GM11168 (cell line): Measurements from ENCODE around the gene CDH13.

Experiments
- in situ Hi-C: fragments of 300-500 bp; cut with MboI; formaldehyde crosslinking; loops from one replicate; pipeline ENCODE4 v1.12.0; 2022; ENCODE audit warnings: low sequenced_read_pairs; ENCODE audit not compliant: unreplicated experiment

CDH13 gene

DNA sequence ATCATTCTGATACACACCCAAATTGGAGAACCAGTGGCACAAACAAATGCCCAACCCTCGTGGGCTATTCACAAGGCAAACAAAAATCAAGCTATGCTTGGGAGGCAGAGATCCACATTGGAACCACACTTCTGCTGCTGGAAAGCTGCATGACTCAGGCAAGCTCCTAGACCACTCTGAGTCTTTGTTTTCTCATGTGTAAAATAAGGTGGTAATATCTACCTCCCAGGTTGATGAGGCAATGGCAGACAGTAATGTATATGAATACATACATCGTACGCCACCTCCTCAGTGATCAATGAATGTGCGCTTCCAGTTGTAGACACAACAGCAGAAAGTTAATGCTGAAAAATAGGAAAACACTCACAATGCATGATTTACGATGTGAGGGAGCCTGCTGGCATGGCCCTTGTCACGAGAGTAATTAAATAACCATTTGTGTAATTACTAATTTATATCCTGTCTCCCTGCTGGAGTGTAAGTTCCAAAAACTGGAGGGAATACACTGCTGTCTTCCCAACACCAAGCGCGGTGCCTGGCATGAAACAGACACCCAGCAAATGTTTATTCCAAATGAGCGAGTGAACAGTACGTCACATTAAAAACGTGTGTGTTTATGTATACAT lies 1111.1 kb downstream of the CDH13 start:
- in situ Hi-C loops, result no loop called here

- in situ Hi-C loops, result no loop called here
Observed at GRCh38 chr16:83738923-83739503, 1112.2 kb downstream of the CDH13 start.

GRCh38 chr16:83742124-83742899 lies 1115.5 kb downstream of the CDH13 start:
- in situ Hi-C loops, result no loop called here

DNA sequence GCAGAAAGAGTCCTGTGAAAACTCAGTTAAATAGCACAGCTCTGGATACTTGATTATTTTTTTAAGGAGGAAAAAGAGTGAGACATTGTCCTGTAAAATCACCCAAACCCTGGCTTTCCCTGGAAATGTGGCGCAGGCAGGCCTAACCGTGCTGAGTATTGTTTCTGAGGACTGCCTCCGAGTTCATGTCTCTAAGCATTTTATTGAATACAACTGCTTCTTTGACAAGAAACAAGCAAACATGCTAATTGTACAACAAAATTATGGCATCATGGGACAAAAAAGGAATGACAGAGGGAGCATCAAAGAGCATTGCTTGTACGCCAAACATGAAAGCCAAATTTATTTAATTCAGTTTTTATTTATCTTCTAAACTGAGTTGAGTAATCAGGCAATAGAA lies 1116.5 kb downstream of the CDH13 start:
- in situ Hi-C loops, result no loop called here

- in situ Hi-C loops, result no loop called here
Observed at GRCh38 chr16:83743720-83744119, 1117.0 kb downstream of the CDH13 start.

DNA sequence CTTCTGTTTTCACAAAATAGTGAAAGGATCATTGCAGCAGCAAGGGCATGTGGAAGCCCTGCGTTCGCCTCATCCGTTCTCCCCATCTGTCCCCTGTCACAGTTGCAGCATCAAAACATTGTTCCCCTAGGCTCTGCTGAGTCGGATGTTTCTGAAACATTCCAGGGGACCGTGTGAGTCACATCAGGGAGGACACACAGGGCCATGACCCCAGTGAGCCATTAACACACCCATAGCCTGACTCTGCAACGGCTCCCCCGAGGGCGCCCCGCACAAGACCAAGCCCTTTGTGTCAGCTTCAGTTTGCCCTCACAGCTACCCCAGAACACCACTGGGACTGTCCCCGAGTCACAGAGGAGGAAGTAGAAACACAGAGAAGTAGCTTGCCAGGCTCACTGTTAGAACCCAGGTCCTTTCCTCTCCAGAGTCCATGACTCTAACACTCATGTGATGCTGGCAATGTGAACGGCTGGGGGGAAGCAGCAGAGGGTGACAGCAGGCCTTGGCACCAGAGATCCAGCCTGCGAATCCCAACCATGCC lies 1117.7 kb downstream of the CDH13 start:
- in situ Hi-C loops, result no loop called here

DNA sequence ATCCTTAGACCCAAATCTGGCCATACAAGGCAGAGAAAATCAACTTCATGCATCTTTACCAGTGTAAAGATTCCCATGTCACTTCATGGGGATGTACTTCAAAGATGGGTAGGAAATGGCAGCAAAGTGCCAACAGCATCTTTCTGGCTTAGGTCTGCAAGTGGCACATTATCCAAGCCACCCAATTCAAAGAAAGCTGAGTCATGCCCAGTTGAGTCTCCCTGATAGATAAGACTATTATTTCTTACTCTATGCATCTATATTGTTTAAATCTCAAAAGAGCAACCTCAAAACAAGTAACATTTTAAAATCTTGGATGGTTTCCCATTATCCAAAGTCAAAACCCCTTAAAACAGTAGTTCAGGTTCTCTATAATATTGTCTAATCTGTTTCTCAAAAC lies 1119.8 kb downstream of the CDH13 start:
- in situ Hi-C loops, result no loop called here

- in situ Hi-C loops, result no loop called here
Observed at GRCh38 chr16:83747936-83748335, 1121.2 kb downstream of the CDH13 start.

DNA sequence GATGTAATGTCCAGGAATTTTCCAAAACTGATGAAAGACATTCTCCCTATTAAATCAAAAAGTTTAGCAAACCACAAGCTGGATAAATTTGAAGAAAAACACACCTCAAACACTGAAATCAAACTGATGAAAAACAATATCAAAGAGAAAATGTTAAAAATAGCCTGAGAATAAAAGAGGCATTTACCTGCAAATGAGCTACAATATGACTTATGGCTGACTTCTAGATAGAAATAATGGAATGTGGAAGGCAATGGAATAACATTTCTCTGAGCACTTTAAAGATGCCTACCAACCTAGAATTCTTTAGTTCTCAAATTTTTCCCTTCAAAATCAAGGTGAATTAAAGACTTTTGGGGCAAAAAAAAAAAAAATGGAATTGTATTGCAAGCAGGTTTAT lies 1128.6 kb downstream of the CDH13 start:
- in situ Hi-C loops, result no loop called here

- in situ Hi-C loops, result no loop called here
Observed at GRCh38 chr16:83762141-83762991, 1135.6 kb downstream of the CDH13 start.

DNA sequence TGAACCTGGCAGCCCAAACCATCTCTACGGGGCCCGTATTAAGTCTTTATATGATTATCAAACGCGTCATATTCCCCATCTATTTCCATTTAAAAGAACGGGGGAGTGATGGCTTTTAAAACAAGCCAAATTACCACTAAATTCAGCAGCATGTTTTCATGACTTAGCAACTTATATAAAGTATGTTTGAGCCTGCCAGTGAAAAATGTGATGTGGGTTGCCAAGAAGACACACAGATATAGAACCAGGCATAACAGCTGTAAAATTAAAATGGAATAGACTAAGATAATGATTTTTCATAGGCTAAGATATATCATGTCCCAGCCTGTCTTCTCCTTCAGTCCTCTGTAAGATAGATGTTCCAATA lies 1136.2 kb downstream of the CDH13 start:
- in situ Hi-C loops, result no loop called here

DNA sequence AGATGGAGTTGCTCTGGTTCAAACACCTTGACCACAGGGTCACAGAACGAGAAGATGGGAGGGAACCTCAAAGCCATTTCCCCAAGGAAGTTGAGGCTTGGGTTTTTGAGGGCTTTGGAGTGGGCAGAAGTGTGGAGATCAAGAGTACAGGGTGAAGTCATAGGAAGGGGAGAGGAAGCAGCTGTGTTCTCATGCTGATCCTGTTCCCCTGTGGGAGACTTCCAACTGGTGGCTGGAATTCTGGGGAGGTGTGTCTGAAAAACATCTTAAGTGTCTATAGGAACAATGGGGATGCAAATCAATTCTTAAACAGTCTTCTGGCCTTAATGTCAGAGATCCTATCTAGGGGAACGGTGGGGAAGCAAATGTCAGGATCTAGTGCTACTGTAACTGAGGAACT lies 1142.2 kb downstream of the CDH13 start:
- in situ Hi-C loops, result no loop called here

DNA sequence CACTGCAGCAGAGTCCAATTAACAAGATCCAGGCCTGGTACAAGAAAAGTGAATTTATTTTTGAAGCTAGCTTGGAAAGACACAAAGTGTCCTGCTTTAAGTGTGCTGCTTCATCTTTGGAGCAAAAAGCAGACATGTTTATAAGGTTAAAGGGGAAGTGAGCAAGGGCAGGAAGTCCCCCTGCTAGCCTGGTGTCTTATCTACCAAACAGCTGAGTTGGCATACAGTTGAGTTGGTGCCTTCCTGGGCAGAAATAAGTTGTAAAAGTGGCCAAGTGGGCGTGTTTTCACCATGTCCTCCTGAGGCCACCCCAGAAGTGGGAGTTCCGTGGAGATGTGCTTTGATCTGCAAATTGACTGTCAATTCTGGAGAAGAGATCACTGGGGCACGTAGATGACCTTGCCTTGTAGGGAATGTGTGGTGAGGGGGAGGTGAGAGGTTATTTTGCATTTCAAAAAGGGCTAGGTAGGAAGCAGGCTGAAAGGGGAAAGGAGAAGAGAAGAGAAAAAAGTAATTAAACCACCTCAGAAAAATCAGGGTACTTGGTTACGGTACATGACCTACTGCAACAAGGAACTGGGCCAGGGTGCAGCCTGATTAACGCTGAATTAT lies 1142.7 kb downstream of the CDH13 start:
- in situ Hi-C loops, result no loop called here

DNA sequence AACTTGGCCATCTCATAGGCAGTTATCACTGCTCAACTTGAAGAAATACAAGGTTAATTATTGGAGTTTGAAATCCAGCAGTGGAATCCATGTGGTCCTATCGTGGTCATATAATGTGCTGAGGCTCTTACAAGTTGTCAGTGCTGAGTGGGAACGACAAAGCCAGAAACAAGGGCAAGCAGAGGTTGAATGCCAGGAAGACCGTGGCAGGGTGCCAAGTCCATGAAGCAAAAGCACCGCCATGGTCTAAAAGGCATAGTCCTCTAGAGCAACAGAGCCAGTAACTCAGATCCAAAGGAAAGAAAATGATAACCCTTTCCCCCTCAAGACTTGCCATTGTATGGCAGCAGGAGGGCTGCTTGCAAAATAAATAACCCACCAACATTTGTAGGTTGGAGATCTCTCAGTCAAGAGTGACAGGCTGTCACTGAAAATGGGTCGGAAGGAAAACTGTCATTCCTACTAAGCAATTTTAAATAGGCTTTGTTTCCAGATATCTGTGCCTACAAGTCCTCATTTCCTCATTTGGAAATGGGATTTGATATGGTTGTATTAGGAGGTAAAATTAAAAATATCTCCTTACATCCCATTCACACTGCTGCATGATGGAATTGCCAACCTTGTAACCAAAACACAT lies 1144.7 kb downstream of the CDH13 start:
- in situ Hi-C loops, result no loop called here

DNA sequence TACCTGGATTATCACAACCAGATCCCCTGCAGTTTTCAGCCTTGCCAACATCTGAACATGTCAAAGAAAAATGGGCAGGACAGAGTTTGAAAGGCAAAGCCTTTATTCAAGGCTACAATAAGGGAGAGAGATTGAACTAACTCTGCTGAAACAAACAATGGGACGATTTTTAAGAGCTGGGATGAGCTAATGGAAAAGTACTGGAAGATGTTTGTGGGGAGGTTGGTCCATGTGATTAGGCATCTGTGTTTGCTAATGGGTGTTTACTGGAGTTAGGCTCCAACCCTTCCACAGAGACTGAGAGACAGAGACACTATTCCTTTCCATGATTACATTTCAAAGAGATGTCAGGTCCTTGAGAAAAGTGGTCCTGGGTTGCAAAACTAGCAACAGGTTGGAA lies 1146.0 kb downstream of the CDH13 start:
- in situ Hi-C loops, result no loop called here

DNA sequence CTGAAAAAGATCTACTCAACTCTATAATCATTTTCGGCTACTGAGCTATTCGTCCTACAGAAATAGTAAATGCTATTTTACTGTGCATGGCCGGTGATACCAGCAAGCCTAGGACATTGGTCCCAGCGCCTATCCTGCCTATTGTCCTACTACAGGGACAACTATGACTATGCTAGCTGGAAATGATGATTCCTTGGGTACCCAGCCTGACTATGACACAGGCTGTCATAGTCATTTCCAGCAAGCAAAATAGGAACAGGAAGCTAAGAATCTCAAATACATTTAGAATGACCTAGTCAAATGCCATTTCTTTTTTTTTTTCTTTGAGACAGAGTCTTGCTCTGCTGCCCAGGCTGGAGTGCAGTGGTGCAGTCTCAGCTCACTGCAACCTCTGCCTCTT lies 1147.3 kb downstream of the CDH13 start:
- in situ Hi-C loops, result no loop called here

- in situ Hi-C loops, result no loop called here
Observed at GRCh38 chr16:83776944-83777343, 1150.2 kb downstream of the CDH13 start.

DNA sequence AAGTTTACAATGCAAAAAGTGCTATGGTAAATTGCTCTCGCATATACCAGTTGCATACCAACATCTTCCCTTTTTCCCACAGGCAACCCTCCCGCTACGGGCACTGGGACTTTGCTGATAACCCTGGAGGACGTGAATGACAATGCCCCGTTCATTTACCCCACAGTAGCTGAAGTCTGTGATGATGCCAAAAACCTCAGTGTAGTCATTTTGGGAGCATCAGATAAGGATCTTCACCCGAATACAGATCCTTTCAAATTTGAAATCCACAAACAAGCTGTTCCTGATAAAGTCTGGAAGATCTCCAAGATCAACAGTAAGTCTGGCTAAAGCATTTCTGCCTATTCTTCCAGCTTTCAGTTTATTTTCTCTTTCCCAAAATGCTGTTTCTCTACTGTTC lies 1153.1 kb downstream of the CDH13 start:
- in situ Hi-C loops, result no loop called here

DNA sequence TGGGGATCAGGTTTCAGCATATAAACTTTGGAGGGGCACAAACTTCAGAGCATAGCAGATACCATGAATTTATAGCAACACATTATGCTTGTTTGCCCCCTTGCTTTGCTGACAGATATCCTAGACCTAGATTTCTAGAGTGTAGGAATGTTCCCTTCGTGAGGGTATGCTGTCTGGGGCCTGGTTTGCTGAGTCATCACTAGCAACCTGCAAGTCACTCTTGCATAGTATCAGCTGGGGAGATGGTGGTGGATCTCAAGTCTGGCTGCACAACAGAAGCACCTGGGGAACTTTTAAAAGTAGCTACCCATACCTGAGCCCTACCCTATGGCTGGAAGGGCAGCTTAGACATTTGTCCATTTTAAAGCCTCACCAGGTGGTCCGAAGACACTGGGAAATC lies 1158.7 kb downstream of the CDH13 start:
- in situ Hi-C loops, result no loop called here
